Mesendoderm (in vitro differentiated cells): ENCODE measurements around the gene NEDD4L.

Experiments used
- DNase-seq: peaks from one replicate; pipeline ENCODE4 v3.0.0; 2013
- H2AK5ac ChIP-seq: 2 replicates; pipeline ENCODE4 v1.6.1; 2013; ENCODE audit warnings: low read length, inconsistent platforms
- H2BK120ac ChIP-seq: 2 replicates; pipeline ENCODE4 v1.6.1; 2013; ENCODE audit warnings: low read depth, mild to moderate bottlenecking, low read length, moderate library complexity, mixed read lengths
- H2BK15ac ChIP-seq: replicated peaks from 2 replicates; pipeline ENCODE4 v1.6.1; 2013; ENCODE audit warnings: low read depth, mild to moderate bottlenecking, moderate library complexity
- H2BK5ac ChIP-seq: 2 replicates; pipeline ENCODE4 v1.6.1; 2013; ENCODE audit warnings: low read length, inconsistent platforms
- H3K18ac ChIP-seq: 2 replicates; pipeline ENCODE4 v1.6.1; 2013; ENCODE audit warnings: mild to moderate bottlenecking, low read length, mixed read lengths
- H3K23ac ChIP-seq: one replicate; pipeline ENCODE4 v1.6.1; 2013; ENCODE audit warnings: low read length
- H3K27ac ChIP-seq: 2 replicates; pipeline ENCODE4 v1.5.1; 2013; ENCODE audit warnings: low read depth, mild to moderate bottlenecking, inconsistent platforms, low read length, moderate library complexity
- H3K27me3 ChIP-seq: 2 replicates; pipeline ENCODE4 v1.6.1; 2013; ENCODE audit warnings: low read length, control low read depth, mild to moderate bottlenecking, inconsistent platforms; ENCODE audit not compliant: insufficient read depth, poor library complexity
- H3K36me3 ChIP-seq: 2 replicates; pipeline ENCODE4 v1.6.1; 2013; ENCODE audit warnings: low read length, inconsistent platforms; ENCODE audit not compliant: control insufficient read depth, insufficient read depth
- H3K4ac ChIP-seq: one replicate; pipeline ENCODE4 v1.6.1; 2013; ENCODE audit warnings: low read depth, mild to moderate bottlenecking, low read length, moderate library complexity
- H3K4me1 ChIP-seq: 2 replicates; pipeline ENCODE4 v1.6.1; 2013; ENCODE audit warnings: low read depth, low read length, inconsistent platforms; ENCODE audit not compliant: control insufficient read depth
- H3K4me2 ChIP-seq: 2 replicates; pipeline ENCODE4 v1.6.1; 2013; ENCODE audit warnings: low read length
- H3K4me3 ChIP-seq: 2 replicates; pipeline ENCODE4 v1.5.1; 2013; ENCODE audit warnings: mild to moderate bottlenecking, low read length
- H3K56ac ChIP-seq: one replicate; pipeline ENCODE4 v1.6.1; 2013; ENCODE audit warnings: low read length
- H3K79me1 ChIP-seq: 2 replicates; pipeline ENCODE4 v1.6.1; 2013; ENCODE audit warnings: low read length, inconsistent platforms
- H3K79me2 ChIP-seq: 2 replicates; pipeline ENCODE4 v1.6.1; 2013; ENCODE audit warnings: mild to moderate bottlenecking, low read length; ENCODE audit not compliant: control insufficient read depth, insufficient read depth
- H3K9ac ChIP-seq: 2 replicates; pipeline ENCODE4 v1.6.1; 2013; ENCODE audit warnings: low read length, inconsistent platforms
- H4K5ac ChIP-seq: one replicate; pipeline ENCODE4 v1.6.1; 2013; ENCODE audit warnings: low read length
- H4K8ac ChIP-seq: one replicate; pipeline ENCODE4 v1.6.1; 2013; ENCODE audit warnings: low read depth, mild to moderate bottlenecking, control low read depth, low read length, moderate library complexity
- WGBS: extraction: QIAGEN DNeasy Blood & Tissue Kit; methylation state at CpG from one replicate; pipeline ENCODE4 v1.1.7; 2013; ENCODE audit warnings: low lambda C conversion rate, missing lambda C conversion rate; ENCODE audit not compliant: insufficient coverage; ENCODE audit errors: extremely low coverage; 5-methylcytosine and 5-hydroxymethylcytosine counted together

Gene NEDD4L

DNA sequence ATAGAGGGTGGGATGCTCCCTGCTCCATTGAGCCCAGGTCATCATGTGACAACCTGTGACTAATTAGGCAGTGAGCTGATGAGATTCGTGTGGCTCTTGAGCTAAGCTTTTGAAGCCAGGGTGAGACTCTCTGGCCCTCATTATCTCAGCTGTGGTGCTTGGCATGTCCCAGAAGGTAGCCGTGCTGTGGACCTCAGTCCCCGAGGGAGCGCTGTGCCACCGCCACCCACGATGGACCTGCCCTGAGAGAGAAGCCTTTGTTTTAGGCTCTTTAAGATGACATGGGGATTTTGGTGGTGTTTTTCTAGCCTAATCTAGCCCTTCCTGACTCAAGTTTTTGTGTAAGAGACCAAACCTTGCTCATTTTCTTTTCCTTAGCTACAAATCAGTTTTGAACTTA is 66.4 kb downstream of the NEDD4L start:
- no peak overlapping the region for H2AK5ac ChIP-seq
- H3K79me1 ChIP-seq: peaks cover 25% of the 10 kb centered on the region
- H3K23ac ChIP-seq: no peak overlapping the region
- no peak overlapping the region for H2BK15ac ChIP-seq
- no peak overlapping the region for H3K4me2 ChIP-seq
- peaks cover 2% of the 10 kb centered on the region for H3K4me1 ChIP-seq
- DNase-seq: no peak
- no peak overlapping the region for H3K27ac ChIP-seq
- no peaks in the 10 kb centered on the region for H3K27me3 ChIP-seq
- H3K56ac ChIP-seq: no peak overlapping the region
- WGBS: no CpG with 5 or more reads among the region's 6 CpGs
- H2BK120ac ChIP-seq: no peak overlapping the region
- peaks cover 24% of the 10 kb centered on the region for H3K79me2 ChIP-seq
- no peak overlapping the region for H3K18ac ChIP-seq
- H3K4me3 ChIP-seq: no peak overlapping the region
- H3K9ac ChIP-seq: no peak overlapping the region
- no peak overlapping the region for H2BK5ac ChIP-seq
- H3K36me3 ChIP-seq: no peaks in the 10 kb centered on the region
- H3K4ac ChIP-seq: no peak overlapping the region
- no peak overlapping the region for H4K8ac ChIP-seq
- no peak overlapping the region for H4K5ac ChIP-seq

DNA sequence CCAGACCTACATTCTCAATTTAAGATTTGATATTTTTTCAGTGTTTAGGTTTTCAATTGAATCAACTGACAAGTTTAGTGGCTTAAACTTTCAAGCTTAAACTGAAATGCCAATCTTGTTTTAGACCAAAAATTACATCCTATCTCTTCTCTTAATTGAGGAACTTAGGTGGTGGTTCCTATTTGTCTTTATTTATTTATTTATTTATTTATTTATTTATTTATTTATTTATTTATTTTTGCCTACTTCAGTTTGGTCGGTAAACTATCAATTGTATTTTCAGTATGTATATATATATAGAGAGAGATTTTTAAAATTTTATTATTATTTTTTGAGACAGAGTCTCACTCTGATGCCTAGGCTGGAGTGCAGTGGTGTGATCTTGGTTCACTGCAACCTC is 68.1 kb downstream of the NEDD4L start:
- Histone ChIP-seq H4K8ac (no peak overlapping the region), H3K23ac (no peak overlapping the region), H3K9ac (no peak overlapping the region), H2AK5ac (no peak overlapping the region), H3K56ac (no peak overlapping the region), H3K18ac (no peak overlapping the region), H3K27ac (no peak overlapping the region), H4K5ac (no peak overlapping the region), H3K4me3 (no peak overlapping the region), H2BK5ac (no peak overlapping the region), H3K4me2 (no peak overlapping the region), H2BK15ac (no peak overlapping the region), H3K4me1 (no peaks in the 10 kb centered on the region), H2BK120ac (no peak overlapping the region), H3K79me1 (peaks cover 26% of the 10 kb centered on the region), H3K79me2 (peaks cover 20% of the 10 kb centered on the region), H3K27me3 (no peaks in the 10 kb centered on the region), H3K36me3 (no peaks in the 10 kb centered on the region), H3K4ac (no peak overlapping the region)
- no peak for DNase-seq
- WGBS: no CpG with 5 or more reads among the region's 1 CpG

DNA sequence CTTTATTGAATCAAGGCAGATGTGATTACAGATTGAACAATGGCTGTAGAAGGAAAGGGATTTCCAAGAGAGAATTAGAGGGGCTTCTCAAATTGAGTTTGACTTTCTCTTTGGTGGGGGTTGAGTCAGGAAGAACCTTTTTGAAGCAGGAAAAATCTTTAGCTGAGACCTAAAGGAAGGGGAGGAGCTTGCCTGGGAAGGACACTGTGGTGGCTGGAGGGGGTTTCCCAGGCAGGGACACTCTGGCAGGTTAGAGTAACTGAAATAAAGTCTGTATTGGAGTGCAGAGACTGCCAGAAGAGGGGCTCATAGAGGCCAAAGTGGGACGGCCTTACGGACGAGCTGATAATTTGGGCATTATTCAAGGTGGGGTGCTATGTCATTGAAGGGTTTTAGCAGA is 69.3 kb downstream of the NEDD4L start:
- Histone ChIP-seq H2BK15ac (no peak overlapping the region), H3K4ac (no peak overlapping the region), H3K27ac (no peak overlapping the region), H2BK120ac (no peak overlapping the region), H3K4me1 (no peaks in the 10 kb centered on the region), H3K36me3 (no peaks in the 10 kb centered on the region), H2AK5ac (no peak overlapping the region), H4K5ac (no peak overlapping the region), H3K27me3 (no peaks in the 10 kb centered on the region), H3K18ac (no peak overlapping the region), H3K23ac (no peak overlapping the region), H3K56ac (no peak overlapping the region), H3K4me3 (no peak overlapping the region), H3K4me2 (no peak overlapping the region), H3K79me2 (peaks cover 24% of the 10 kb centered on the region), H3K9ac (no peak overlapping the region), H4K8ac (no peak overlapping the region), H3K79me1 (peaks cover 32% of the 10 kb centered on the region), H2BK5ac (no peak overlapping the region)
- no CpG with 5 or more reads among the region's 3 CpGs for WGBS
- DNase-seq: no peak

DNA sequence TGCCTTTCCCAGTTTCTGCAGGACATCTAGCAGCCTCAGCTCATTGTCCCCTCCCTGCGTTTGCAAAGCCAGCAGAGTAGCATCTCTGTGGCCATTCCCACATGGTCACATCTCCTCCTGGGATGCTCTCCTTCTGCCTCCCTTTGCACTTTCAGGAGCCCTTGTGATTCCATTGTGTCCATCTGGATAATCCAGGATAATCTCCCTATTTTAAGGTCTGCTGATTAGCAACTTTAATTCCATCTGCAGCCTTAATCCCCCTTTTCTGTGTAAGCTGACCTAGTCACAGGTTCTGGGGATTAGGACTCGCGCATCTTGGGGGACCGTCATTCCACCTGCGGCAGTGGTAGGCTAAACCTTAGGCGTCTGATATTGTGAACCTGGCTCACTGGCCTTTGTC is 70.7 kb downstream of the NEDD4L start:
- H3K9ac ChIP-seq: no peak overlapping the region
- H3K27me3 ChIP-seq: no peaks in the 10 kb centered on the region
- DNase-seq: no peak
- H3K23ac ChIP-seq: no peak overlapping the region
- no peak overlapping the region for H3K4ac ChIP-seq
- H2BK15ac ChIP-seq: no peak overlapping the region
- H3K4me3 ChIP-seq: no peak overlapping the region
- H3K56ac ChIP-seq: no peak overlapping the region
- H3K4me2 ChIP-seq: no peak overlapping the region
- no peak overlapping the region for H4K8ac ChIP-seq
- no peak overlapping the region for H4K5ac ChIP-seq
- H3K27ac ChIP-seq: no peak overlapping the region
- H2AK5ac ChIP-seq: no peak overlapping the region
- H3K4me1 ChIP-seq: no peaks in the 10 kb centered on the region
- no CpG with 5 or more reads among the region's 6 CpGs for WGBS
- peaks cover 30% of the 10 kb centered on the region for H3K79me1 ChIP-seq
- no peaks in the 10 kb centered on the region for H3K36me3 ChIP-seq
- peaks cover 23% of the 10 kb centered on the region for H3K79me2 ChIP-seq
- no peak overlapping the region for H2BK120ac ChIP-seq
- H3K18ac ChIP-seq: no peak overlapping the region
- H2BK5ac ChIP-seq: no peak overlapping the region

DNA sequence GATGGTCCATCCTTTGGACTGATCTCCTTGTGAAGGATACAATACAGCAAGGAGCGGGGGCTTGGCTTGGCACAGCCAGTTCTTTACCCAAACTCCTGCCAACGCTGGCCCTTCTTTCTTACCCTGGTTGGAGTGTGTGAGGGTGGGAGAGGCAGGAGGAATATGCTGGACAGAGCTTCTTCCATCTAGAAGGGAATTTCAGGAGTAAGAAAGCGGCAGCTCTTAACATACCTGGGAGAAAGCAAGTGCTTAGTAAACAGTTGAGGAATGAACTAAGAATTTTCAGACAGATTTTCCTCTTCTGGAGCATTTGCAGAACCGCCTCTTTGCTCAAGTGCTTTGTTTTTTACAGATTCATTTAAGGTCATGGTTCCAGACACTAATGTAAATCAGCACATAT is 72.8 kb downstream of the NEDD4L start:
- H3K79me2 ChIP-seq: peaks cover 17% of the 10 kb centered on the region
- no peak for DNase-seq
- no peak overlapping the region for H3K18ac ChIP-seq
- H3K23ac ChIP-seq: no peak overlapping the region
- no peak overlapping the region for H4K5ac ChIP-seq
- H2BK15ac ChIP-seq: no peak overlapping the region
- H2BK120ac ChIP-seq: no peak overlapping the region
- no peak overlapping the region for H4K8ac ChIP-seq
- no peak overlapping the region for H3K9ac ChIP-seq
- no peak overlapping the region for H3K4me2 ChIP-seq
- no peaks in the 10 kb centered on the region for H3K27me3 ChIP-seq
- WGBS: no CpG with 5 or more reads among the region's 4 CpGs
- H3K4ac ChIP-seq: no peak overlapping the region
- H3K4me3 ChIP-seq: no peak overlapping the region
- H2AK5ac ChIP-seq: no peak overlapping the region
- H2BK5ac ChIP-seq: no peak overlapping the region
- peaks cover 21% of the 10 kb centered on the region for H3K79me1 ChIP-seq
- no peaks in the 10 kb centered on the region for H3K36me3 ChIP-seq
- H3K27ac ChIP-seq: no peak overlapping the region
- no peaks in the 10 kb centered on the region for H3K4me1 ChIP-seq
- H3K56ac ChIP-seq: no peak overlapping the region

DNA sequence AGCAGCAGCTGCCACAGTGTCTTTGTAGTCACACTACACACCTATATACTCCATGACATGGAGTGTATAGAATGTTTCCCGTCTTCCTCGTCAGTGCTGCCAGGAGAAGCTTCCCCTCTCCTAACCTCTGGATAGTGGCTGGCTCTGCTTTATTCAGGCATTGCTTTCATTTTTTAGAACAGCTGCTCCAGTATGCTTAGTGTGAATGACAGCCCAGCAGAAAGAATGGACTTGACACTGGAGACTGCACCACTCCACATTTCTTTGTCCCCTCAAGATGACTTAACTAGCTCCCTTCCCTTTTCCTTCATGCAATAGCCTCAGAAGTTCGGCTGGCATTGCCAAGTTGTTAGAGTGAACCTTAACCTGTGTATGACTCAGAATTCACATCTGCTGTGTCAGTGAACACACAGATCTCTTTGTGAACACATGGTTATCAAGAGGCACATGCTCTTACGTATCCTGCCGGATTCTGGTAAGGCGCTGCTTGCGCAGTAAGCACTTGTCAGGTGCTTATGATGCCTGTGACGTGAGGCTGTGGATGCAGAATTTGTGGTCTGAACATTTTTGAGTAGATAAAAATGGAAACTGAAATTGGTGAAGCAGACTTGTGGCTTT is 73.9 kb downstream of the NEDD4L start:
- no peak overlapping the region for H3K27ac ChIP-seq
- H3K4me1 ChIP-seq: no peaks in the 10 kb centered on the region
- H3K9ac ChIP-seq: no peak overlapping the region
- no peak for DNase-seq
- WGBS: no CpG with 5 or more reads among the region's 8 CpGs
- H3K4ac ChIP-seq: no peak overlapping the region
- no peaks in the 10 kb centered on the region for H3K27me3 ChIP-seq
- no peak overlapping the region for H2BK15ac ChIP-seq
- no peak overlapping the region for H4K8ac ChIP-seq
- no peak overlapping the region for H2BK5ac ChIP-seq
- no peak overlapping the region for H3K56ac ChIP-seq
- H3K36me3 ChIP-seq: no peaks in the 10 kb centered on the region
- H3K4me2 ChIP-seq: no peak overlapping the region
- H3K23ac ChIP-seq: no peak overlapping the region
- no peak overlapping the region for H2AK5ac ChIP-seq
- no peak overlapping the region for H4K5ac ChIP-seq
- H2BK120ac ChIP-seq: no peak overlapping the region
- peaks cover 13% of the 10 kb centered on the region for H3K79me2 ChIP-seq
- H3K18ac ChIP-seq: no peak overlapping the region
- peaks cover 18% of the 10 kb centered on the region for H3K79me1 ChIP-seq
- no peak overlapping the region for H3K4me3 ChIP-seq
